A673 (cell line): ENCODE data around the gene CDC42EP5.
"Not testable (repeated sequence)": the region's sequence is repeated elsewhere in the genome, so short reads cannot be mapped to it uniquely, and the experiment has no call there.

Experiments
- EZH2 ChIP-seq: fragments of 200-600 bp; sonication (generic); IDR thresholded peaks from 2 replicates; pipeline ENCODE4 v1.6.1; 2017; ENCODE audit warnings: borderline replicate concordance, low read depth, mild to moderate bottlenecking, mixed read lengths, antibody characterized with exemption, low read length; ENCODE audit not compliant: poor library complexity, severe bottlenecking
- TF ChIP-seq, protein P1 (sequence below): fragments of 300-800, 200-600 bp; sonication (generic); conservative IDR thresholded peaks from 2 replicates; pipeline ENCODE4 v1.5.1; 2017; ENCODE audit warnings: low read depth, mild to moderate bottlenecking, antibody characterized with exemption, low read length, moderate library complexity, mixed read lengths

- TF ChIP-seq, protein P1, sequence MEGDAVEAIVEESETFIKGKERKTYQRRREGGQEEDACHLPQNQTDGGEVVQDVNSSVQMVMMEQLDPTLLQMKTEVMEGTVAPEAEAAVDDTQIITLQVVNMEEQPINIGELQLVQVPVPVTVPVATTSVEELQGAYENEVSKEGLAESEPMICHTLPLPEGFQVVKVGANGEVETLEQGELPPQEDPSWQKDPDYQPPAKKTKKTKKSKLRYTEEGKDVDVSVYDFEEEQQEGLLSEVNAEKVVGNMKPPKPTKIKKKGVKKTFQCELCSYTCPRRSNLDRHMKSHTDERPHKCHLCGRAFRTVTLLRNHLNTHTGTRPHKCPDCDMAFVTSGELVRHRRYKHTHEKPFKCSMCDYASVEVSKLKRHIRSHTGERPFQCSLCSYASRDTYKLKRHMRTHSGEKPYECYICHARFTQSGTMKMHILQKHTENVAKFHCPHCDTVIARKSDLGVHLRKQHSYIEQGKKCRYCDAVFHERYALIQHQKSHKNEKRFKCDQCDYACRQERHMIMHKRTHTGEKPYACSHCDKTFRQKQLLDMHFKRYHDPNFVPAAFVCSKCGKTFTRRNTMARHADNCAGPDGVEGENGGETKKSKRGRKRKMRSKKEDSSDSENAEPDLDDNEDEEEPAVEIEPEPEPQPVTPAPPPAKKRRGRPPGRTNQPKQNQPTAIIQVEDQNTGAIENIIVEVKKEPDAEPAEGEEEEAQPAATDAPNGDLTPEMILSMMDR = not testable (repeated sequence)
- TF ChIP-seq EZH2 = not testable (repeated sequence)
Observed at GRCh38 chr19:54495284-54495683, 22.2 kb upstream of the CDC42EP5 start.
